ENCODE measurements around the gene HAO2.
"Not testable (repeated sequence)": the region's sequence is repeated elsewhere in the genome, so short reads cannot be mapped to it uniquely, and the experiment has no call there.

HAO2 gene

DNA sequence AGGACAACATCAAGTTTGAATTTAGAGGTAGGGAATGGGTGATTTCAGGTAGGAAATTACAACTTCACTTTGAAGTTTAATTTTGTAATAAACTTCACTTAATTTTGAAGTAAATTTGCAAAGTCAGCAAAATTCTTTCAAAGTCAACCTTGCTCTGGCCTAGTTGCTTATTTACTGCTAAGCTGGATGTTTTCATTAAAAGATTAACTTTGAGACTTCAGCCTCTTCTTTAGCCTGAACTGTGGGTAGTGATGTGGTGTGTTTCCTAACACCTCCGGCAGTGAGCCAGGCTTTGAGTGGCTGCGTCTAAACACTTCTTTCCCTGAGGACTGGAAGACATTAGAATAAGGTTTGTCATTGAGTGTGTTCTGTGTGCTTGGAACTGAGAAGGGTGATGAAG lies at the start of gene HAO2:
Gene HAO2, plus strand, starts transcription at position 232 of the 400 bp plus-strand sequence. CDS start 12,301 bp downstream, outside the sequence.
- no peak for DNase-seq

DNA sequence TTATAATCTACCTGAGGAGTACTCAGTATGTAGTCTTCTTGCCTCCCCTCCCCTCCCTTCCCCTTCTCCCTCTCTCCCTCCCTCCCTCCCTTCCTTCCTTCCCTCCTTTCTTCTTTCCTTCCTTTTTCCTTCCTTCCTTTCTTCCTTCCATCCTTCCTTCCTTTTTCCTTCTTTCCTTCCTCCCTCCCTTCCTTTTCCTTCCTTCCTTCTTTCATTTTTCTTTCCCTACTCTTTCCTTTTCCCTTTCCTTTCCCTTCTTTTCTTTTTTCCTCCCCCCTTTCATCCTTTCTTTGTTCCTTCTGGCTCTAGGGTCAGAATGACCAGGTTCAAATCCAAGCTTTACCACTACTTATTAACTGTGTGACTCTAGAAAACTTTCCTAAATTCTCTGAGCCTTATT lies 48.5 kb upstream of the HAO2 start:
- DNase-seq, result no peak

GRCh38 chr1:119321666-119322419 lies 46.7 kb upstream of the HAO2 start:
- DNase-seq, result no peak

DNA sequence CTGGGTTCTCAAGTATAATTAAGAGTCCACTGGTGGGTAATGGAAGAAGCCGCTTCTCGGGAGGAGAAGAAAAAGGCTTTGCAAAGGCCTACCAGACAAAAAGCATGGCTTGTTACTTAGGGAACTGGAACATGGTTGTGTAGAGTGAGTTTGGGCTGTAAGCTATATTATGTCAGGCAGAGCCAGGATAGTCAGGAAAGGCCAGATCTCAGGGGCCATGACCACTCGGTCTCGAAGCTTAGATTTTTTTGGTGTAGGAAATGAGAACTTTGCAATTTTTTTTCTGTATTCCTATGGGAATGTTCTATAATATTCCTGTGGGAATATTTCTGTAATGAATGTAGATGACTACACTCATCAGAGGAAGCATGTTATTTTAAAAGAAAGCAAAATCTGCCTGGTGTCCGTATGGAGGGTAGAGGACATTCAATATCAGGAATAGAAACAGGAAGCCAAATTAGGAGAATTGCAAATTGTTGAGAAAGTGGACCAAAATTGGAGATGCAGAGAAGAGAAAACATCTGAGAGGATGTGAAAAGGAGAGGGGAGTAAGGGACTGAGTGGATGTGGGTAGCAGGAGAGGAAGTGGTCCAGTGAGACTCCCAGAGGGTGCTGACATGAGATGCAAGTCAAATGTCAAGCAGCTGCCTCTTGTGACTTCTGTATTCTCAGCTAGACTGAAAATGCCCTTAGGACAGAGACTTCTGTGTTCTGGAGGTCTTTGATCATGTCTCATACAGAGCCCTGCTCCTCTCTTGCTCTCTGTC lies 45.2 kb upstream of the HAO2 start:
- no peak for DNase-seq

DNA sequence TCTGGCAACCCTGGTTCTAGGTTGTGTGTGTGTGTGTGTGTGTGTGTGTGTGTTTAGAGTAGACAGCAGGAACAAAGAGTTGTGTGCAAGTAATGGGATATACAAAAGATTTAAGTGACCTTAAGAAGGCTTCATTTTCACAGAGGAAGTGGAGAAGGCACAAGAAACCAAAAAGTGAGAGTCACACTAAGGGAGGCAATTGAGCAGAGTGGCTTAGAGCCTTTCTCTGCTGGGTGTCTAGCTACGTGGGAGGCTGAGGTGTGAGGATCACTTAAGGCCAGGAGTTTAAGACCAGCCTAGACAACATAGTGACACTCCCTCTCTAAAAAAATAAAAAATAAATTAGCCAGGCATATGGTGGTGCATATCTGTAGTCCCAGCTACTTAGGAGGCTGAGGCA lies 44.4 kb upstream of the HAO2 start:
- DNase-seq, result no peak

DNA sequence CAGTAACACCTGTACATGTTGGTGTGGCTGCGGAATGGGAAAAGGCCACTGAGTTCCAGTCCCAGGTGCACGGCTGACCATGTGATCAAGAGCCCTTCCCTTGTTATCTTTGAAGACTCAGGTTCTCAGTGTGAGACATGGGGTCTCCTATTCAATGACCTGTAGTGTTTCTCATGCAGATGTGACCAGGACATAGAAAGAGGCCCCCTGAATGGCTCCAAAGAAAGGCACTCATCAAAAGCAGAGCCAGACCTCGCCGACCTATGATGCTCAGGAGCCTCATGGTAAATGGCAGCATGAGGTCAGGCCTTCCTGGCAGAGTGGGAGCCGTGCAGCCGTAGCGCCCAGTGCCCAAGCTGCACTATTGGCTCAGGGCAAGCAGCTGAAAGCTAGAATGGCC lies 42.3 kb upstream of the HAO2 start:
- DNase-seq, result no peak

- peak; percentile 79 for DNase-seq
Observed at GRCh38 chr1:119327094-119327449, 41.5 kb upstream of the HAO2 start.

DNA sequence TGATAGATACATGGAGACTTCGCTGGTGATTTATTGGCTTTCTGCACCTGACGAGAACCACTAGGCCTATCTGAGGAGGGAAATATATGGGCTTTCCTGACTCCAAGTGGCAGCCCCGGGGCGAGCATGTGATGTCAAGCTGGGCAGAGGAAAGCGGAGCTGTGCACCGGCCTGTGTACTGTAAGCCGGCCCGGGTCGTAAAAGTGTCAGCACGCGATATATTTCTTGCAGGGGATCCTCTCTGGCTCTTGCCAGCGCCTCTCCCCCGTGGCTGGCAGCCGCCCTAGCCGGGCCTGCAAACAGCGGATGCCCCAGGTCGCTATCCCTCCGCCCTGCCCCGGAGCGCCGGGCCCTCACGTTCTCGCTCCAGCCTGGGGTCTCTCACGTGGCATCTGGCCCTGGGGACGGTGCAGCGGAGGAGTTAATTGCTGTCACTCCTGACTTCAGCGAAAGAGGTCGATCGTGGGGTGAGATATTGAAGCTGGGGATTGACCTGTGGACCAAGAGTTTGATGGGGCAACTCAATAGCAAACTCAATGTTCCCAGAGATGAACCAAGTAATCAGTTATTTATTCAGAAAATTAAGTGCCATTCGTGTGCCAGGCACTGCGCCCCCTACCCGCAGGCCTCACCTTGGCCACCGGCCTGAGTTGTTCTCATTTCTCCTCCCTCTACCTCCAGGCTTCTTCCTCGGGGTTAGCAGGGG lies 41.0 kb upstream of the HAO2 start:
- DNase-seq, result peak; percentile 82

GRCh38 chr1:119329541-119330461 lies 38.8 kb upstream of the HAO2 start:
- no peak for DNase-seq

DNA sequence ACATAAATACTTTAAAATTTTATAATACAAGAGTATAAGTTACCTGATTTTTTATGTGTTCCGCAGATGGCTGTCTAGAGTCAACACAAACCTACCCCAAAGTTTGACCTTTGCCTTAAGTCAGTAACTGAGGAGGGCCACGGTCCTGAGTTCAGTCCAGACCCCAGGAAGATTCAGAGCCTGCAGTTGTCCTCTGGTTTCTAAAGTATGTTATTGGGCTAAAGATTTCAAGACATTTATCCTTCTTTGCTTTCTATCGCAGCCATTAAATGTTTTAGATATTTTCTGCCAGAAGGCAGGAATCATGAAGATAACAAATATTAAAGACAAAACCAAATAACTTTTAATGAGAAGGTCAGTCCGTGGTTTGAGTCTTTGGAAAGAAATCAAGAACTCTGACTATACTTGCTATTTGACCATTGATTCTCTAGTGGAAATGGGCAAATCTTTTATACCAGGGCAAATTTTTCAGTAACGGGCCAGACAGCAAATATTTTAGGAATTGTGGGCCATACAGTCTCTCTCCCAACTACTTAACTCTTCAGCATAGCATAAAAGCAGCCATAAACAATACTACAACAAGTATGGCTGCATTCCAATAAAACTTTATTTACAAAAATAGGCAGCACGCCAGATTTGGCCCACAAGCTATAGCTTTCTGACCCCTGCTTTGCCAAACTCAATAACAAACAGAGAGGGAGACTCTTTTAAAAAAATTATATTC lies 38.0 kb upstream of the HAO2 start:
- DNase-seq, result no peak

DNA sequence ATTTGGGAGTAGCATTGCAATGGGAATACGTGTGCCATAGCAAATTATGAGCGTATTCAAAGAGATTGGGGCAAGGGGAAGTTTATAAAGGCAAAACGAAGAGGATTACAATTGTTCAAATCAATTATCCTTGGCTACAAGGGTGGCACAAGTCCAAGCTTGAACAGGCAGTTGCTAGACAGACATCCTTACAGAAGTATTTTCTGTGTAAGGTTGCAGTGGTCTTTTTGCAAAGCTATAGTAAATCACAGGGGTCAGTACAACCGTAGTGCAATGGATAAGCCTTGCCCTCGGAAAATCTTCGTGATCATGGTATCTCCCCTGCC lies 37.4 kb upstream of the HAO2 start:
- no peak for DNase-seq

DNA sequence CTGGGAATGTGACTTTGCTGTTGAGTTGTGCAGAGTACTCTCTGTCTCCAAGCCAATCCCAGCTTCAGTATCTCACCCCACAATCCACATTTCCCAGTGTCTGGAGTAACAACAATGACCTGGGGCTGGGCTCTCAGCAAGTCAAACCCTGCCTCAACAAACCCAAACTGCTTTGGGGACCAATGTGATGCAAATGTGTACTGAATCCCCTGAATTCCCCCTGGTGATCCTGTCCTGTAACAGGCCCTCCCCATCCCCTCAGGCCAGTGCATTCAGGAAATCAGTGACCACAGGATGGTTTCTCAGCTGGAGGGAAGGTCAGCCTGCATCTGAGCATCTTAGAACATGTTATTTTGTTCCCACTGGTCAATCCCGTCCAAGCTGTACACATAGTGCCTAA lies 36.7 kb upstream of the HAO2 start:
- no peak for DNase-seq

DNA sequence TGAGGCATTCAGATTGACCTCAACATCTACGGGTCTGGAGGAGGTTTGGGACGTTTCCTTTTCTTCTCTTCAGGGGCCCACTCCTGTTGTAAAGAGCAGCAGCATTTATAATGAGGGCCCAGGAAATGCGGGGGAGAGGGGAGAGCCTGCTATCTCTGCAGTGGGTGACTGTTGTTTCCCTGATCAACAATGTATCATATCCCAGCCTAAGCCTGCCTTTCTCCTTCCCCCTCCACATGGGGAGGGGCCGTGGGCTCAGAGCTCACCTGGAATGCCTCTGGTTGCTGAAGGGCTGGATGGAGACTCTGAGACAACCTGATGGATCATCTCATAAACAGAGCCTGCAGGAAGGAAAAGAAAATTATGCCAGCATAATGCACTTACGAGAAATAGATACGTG lies 36.0 kb upstream of the HAO2 start:
- DNase-seq, result no peak

DNA sequence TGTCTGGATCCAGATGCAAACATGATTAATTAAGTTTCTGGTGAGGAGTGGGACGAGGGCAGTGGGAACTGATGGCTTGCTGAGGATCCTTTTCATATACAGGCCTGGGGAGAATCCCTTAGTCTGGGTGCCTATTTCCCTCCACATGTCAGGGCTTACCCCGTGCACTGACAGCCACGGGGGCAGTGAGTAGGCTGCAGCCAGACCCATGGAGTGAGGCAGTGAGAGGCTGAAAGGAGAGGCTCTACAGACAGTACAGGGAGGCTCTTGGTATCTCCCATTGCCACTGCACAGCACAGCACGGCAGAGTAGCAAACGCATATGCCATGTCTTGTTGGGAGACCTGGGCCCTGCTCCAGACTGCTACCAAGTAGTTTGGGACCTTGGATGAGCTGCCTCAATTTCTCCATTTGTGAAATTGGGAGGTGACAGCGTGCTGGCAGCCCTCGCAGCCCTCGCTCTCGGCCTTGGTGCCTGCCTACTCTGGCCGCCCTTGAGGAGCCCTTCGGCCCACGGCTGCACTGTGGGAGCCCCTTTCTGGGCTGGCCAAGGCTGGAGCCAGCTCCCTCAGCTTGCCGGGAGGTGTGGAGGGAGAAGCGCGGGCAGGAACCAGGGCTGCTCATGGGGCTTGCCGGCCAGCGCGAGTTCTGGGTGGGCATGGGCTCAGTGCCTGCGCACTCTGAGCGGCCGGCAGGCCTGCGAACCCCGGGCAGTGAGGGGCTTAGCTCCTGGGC lies 35.3 kb upstream of the HAO2 start:
- no peak for DNase-seq

- not testable (repeated sequence) for DNase-seq
Observed at GRCh38 chr1:119333897-119334250, 34.7 kb upstream of the HAO2 start.

- no peak for DNase-seq
Observed at GRCh38 chr1:119336848-119337247, 31.7 kb upstream of the HAO2 start.

- DNase-seq, result no peak
Observed at GRCh38 chr1:119338004-119338403, 30.6 kb upstream of the HAO2 start.

DNA sequence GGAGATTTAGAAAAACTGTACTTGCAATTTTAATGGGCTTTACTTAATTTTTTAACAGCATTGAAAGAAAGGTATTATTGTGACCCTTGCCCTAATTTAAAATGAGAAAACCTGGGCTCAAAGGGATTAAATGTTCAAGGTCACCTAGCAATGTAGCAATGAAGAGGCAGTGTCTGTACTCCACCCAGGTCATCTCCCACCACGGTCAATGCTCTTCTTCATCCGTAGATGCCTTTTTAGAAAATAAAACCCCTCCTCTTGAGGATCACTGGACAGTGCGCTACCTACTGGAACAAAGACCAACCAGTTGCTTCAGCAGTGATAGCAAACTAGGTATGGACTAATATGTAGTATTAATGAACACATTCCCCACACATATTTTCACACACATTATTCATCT lies 29.8 kb upstream of the HAO2 start:
- DNase-seq, result no peak

DNA sequence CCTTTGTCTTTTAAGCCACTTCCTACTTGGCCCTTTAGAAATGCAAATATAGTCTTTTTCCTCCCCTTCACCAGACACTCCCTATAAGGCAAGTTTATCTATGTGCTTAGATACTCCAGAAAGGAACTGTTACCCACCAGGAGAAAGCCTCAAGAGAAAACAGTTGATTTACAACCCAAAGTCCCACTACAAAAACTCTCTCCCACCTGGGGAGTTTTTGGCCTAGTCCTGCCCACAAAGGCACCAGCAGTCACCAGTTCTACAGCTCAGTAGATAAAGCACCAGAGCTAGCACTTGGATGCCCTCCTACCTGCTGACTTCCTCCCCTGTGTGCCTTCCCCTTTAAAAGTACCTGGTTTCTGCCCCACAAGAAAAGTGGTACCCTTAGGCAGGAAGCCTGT lies 27.7 kb upstream of the HAO2 start:
- DNase-seq, result no peak

DNA sequence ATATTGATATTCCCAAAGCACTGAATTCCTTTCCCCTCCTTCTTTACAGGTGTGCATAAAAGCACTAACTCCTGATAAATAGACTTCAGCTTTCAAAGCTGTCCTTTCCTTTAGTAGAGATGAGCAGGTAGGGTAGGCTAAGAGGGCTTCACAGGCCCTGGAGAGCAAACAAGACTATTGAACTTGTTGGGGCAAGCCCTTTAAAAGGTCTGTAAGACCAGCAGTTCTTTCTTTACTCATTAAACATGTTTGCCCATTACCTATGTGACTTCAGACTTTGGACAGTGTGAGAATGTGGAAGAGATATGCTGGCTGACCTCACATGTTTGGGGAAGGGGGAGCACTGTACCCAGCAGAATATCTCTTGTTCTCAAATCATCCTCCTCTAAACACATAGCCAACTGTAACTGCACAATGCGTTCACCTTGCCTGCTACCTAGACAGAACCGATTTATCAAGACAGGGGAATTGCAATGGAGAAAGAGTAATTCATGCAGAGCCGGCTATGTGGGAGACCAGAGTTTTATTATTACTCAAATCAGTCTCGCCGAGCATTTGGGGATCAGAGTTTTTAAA lies 27.1 kb upstream of the HAO2 start:
- peak; percentile 86 for DNase-seq

- no peak for DNase-seq
Observed at GRCh38 chr1:119345398-119345797, 23.2 kb upstream of the HAO2 start.
